Breast epithelium (tissue), 4 donors: Measurements from ENCODE around the gene SEBOX. TPM values are rescaled to one million over a fixed set of nuclear protein-coding genes. Genes with fewer than 3 reads are reported as not detected.

Experiments
- DNase-seq, 2 donors: peaks; one replicate each; pipeline ENCODE4 v3.0.0-alpha.2; 2019; ENCODE audit warnings: low spot score in 2 of 2
- H3K27ac ChIP-seq, 2 donors: fragments of 200-600 bp; sonication (generic) in 1 of 2; one replicate each; pipeline ENCODE4 v1.5.1; 2016 to 2019; ENCODE audit warnings: mild to moderate bottlenecking in 1 of 2
- H3K27me3 ChIP-seq, 2 donors: fragments of 200-600 bp; sonication (generic) in 1 of 2; one replicate each; pipeline versions ENCODE4 v1.5.1 to v1.6.0; 2017 to 2019; ENCODE audit warnings: control low read depth in 1 of 2, mild to moderate bottlenecking in 1 of 2
- H3K36me3 ChIP-seq: fragments of 200-600 bp; one replicate; pipeline ENCODE4 v1.5.1; 2019
- H3K4me1 ChIP-seq, 2 donors: fragments of 200-600 bp; sonication (generic); one replicate each; pipeline ENCODE4 v1.5.1; 2016 to 2019; ENCODE audit warnings: control low read depth in 1 of 2
- H3K4me3 ChIP-seq, 3 donors: fragments of 200-600 bp; sonication (generic); 1 replicate in 2 of 3; 2 replicates in 1 of 3; pipeline ENCODE4 v1.5.1; 2016 to 2019; ENCODE audit warnings: mild to moderate bottlenecking in 3 of 3, moderate library complexity in 2 of 3
- H3K9me3 ChIP-seq, 2 donors: fragments of 200-600 bp; sonication (generic) in 1 of 2; one replicate each; pipeline ENCODE4 v1.5.1; 2016 to 2019; ENCODE audit warnings: control low read depth in 1 of 2
- CTCF ChIP-seq, 3 donors: fragments of 450-650 bp; IDR thresholded peaks; one replicate each; pipeline ENCODE4 v1.5.1; 2016 to 2017; ENCODE audit warnings: antibody characterized with exemption in 3 of 3, mild to moderate bottlenecking in 3 of 3, moderate library complexity in 3 of 3
- POLR2A ChIP-seq: fragments of 450-650 bp; IDR thresholded peaks from one replicate; pipeline ENCODE4 v1.6.1; 2016; ENCODE audit warnings: antibody characterized with exemption, mild to moderate bottlenecking, moderate library complexity
- POLR2AphosphoS5 ChIP-seq, 3 donors: sonication (generic); formaldehyde crosslinking; IDR thresholded peaks; one replicate each; pipeline ENCODE4 v1.6.1; 2017; ENCODE audit warnings: antibody characterized with exemption in 3 of 3
- intact Hi-C: fragments of 100-400 bp; cut with DNase I; formaldehyde crosslinking; loops from one replicate; pipeline ENCODE4 v1.15.1; 2023; ENCODE audit warnings: low total_unique reads
- total RNA-seq, 3 donors: library from RNA; depleted of rRNA; stranded (reverse); fragments of >200 nt; gene quantifications; one replicate each; pipeline ENCODE4 v1.1.0, GENCODE V29; 2016

The SEBOX gene
- not detected for total RNA-seq

- DNase-seq, result no peak
- peaks cover 6% of the 10 kb centered on the region for H3K36me3 ChIP-seq
- H3K27ac ChIP-seq, result no peak within 1 kb of the TSS
- H3K4me1 ChIP-seq, result no peaks in the 10 kb centered on the region
- H3K9me3 ChIP-seq, result no peaks in the 10 kb centered on the region
- H3K27me3 ChIP-seq, result no peaks in the 10 kb centered on the region
- intact Hi-C loops, result no loop called here
- H3K4me3 ChIP-seq, result no peak within 1 kb of the TSS
- TF ChIP-seq POLR2A, result no peak
- no peak for TF ChIP-seq CTCF (IDR thresholded peaks at IDR 0.05)
Measured at GRCh38 chr17:28364665-28365363, at the start of gene SEBOX. Gene SEBOX, minus strand, starts transcription at chr17:28365199. Its CDS starts 48 bp downstream, at chr17:28365151.

GRCh38 chr17:28413804-28414203 lies 48.8 kb upstream of the SEBOX start:
- H3K27ac ChIP-seq, result no peak overlapping the region
- DNase-seq, result no peak
- intact Hi-C loops, result no loop called here
- no peaks in the 10 kb centered on the region for H3K9me3 ChIP-seq
- H3K4me1 ChIP-seq, result no peaks in the 10 kb centered on the region
- no peaks in the 10 kb centered on the region for H3K36me3 ChIP-seq
- no peak overlapping the region for H3K4me3 ChIP-seq
- no peak for TF ChIP-seq POLR2AphosphoS5 (IDR thresholded peaks at IDR 0.05)
- TF ChIP-seq CTCF (IDR thresholded peaks at IDR 0.05), result no peak
- TF ChIP-seq POLR2A, result no peak
- H3K27me3 ChIP-seq, result no peaks in the 10 kb centered on the region

GRCh38 chr17:28412099-28412498 lies 47.1 kb upstream of the SEBOX start:
- Histone ChIP-seq H3K4me1 (no peaks in the 10 kb centered on the region), H3K9me3 (no peaks in the 10 kb centered on the region), H3K36me3 (no peaks in the 10 kb centered on the region), H3K27ac (no peak overlapping the region), H3K4me3 (no peak overlapping the region), H3K27me3 (no peaks in the 10 kb centered on the region)
- no peak for DNase-seq
- TF ChIP-seq POLR2A, result no peak
- TF ChIP-seq CTCF (IDR thresholded peaks at IDR 0.05), result no peak
- no peak for TF ChIP-seq POLR2AphosphoS5 (IDR thresholded peaks at IDR 0.05)
- intact Hi-C loops, result no loop called here

GRCh38 chr17:28407974-28408306 lies 42.9 kb upstream of the SEBOX start:
- Histone ChIP-seq H3K4me1 (peaks cover 0 to 3% of the 10 kb centered on the region in 2 donors), H3K36me3 (no peaks in the 10 kb centered on the region), H3K9me3 (no peaks in the 10 kb centered on the region), H3K4me3 (no peak overlapping the region), H3K27ac (peak overlapping the region; percentile 64 to 68), H3K27me3 (no peaks in the 10 kb centered on the region)
- DNase-seq, result no peak
- intact Hi-C loops, result no loop called here
- TF ChIP-seq CTCF (IDR thresholded peaks at IDR 0.05), result no peak
- no peak for TF ChIP-seq POLR2A
- TF ChIP-seq POLR2AphosphoS5 (IDR thresholded peaks at IDR 0.05), result no peak

GRCh38 chr17:28407130-28407973 lies 42.4 kb upstream of the SEBOX start:
- no peak overlapping the region for H3K4me3 ChIP-seq
- intact Hi-C loops, result no loop called here
- no peaks in the 10 kb centered on the region for H3K36me3 ChIP-seq
- H3K4me1 ChIP-seq, result peaks cover 0 to 3% of the 10 kb centered on the region in 2 donors
- TF ChIP-seq POLR2A (no peak), CTCF (IDR thresholded peaks at IDR 0.05) (no peak), POLR2AphosphoS5 (IDR thresholded peaks at IDR 0.05) (no peak)
- H3K9me3 ChIP-seq, result no peaks in the 10 kb centered on the region
- peak in 1 of 2 donors; percentile 83 for DNase-seq
- H3K27ac ChIP-seq, result peak overlapping the region; percentile 46 to 68
- H3K27me3 ChIP-seq, result no peaks in the 10 kb centered on the region
